ENCODE data around the gene ZNF319.

DNA sequence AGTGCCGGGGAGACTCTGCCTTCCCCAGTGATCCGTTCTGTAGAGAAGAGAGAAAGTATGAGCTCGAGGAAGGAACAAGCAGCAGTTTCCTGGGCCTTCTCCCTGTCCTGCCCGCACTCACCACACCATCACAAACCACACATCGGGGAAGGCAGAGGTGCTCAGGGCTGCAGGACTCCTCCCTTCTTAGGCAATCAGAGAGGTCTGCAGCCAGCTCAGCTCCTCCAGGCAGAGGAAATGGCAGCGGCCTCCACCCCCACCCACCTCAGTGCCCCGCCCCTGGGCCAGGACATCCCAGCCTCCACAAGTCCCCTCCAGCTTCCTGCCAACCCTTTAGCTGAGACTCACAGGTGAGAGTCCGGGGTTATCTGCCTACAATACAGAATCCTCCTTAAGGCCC is 2.0 kb downstream of the ZNF319 start:
- TF ChIP-seq, protein P1, sequence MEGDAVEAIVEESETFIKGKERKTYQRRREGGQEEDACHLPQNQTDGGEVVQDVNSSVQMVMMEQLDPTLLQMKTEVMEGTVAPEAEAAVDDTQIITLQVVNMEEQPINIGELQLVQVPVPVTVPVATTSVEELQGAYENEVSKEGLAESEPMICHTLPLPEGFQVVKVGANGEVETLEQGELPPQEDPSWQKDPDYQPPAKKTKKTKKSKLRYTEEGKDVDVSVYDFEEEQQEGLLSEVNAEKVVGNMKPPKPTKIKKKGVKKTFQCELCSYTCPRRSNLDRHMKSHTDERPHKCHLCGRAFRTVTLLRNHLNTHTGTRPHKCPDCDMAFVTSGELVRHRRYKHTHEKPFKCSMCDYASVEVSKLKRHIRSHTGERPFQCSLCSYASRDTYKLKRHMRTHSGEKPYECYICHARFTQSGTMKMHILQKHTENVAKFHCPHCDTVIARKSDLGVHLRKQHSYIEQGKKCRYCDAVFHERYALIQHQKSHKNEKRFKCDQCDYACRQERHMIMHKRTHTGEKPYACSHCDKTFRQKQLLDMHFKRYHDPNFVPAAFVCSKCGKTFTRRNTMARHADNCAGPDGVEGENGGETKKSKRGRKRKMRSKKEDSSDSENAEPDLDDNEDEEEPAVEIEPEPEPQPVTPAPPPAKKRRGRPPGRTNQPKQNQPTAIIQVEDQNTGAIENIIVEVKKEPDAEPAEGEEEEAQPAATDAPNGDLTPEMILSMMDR (IDR thresholded peaks at IDR 0.05 in 2 of 3, conservative IDR thresholded peaks at IDR 0.05 in 1 of 3; ENCODE audit: control insufficient read depth in 2 of 3, extremely low read depth in 1 of 3, insufficient read depth in 1 of 3, low read depth in 3 of 3, low read length in 3 of 3), result no peak
- TF ChIP-seq TAF1 (IDR thresholded peaks at IDR 0.05; ENCODE audit: borderline replicate concordance, low read depth, low read length) (no peak), EP300 (IDR thresholded peaks at IDR 0.05; ENCODE audit: borderline replicate concordance in 1 of 2, control insufficient read depth in 1 of 2, low read depth in 2 of 2, low read length in 2 of 2) (no peak), POLR2AphosphoS5 (IDR thresholded peaks at IDR 0.05; ENCODE audit: low read length) (no peak), CBX5 (IDR thresholded peaks at IDR 0.05; ENCODE audit: low read depth) (no peak), RCOR1 (conservative IDR thresholded peaks at IDR 0.05; ENCODE audit: low read depth, low read length) (no peak), CEBPB (IDR thresholded peaks at IDR 0.05; ENCODE audit: borderline replicate concordance in 1 of 2, low read depth in 2 of 2, low read length in 2 of 2) (no peak), BHLHE40 (IDR thresholded peaks at IDR 0.05; ENCODE audit: borderline replicate concordance in 1 of 2, low read depth in 2 of 2, low read length in 1 of 2) (no peak), CHD4 (IDR thresholded peaks at IDR 0.05) (no peak)
- TF ChIP-seq, protein P2, sequence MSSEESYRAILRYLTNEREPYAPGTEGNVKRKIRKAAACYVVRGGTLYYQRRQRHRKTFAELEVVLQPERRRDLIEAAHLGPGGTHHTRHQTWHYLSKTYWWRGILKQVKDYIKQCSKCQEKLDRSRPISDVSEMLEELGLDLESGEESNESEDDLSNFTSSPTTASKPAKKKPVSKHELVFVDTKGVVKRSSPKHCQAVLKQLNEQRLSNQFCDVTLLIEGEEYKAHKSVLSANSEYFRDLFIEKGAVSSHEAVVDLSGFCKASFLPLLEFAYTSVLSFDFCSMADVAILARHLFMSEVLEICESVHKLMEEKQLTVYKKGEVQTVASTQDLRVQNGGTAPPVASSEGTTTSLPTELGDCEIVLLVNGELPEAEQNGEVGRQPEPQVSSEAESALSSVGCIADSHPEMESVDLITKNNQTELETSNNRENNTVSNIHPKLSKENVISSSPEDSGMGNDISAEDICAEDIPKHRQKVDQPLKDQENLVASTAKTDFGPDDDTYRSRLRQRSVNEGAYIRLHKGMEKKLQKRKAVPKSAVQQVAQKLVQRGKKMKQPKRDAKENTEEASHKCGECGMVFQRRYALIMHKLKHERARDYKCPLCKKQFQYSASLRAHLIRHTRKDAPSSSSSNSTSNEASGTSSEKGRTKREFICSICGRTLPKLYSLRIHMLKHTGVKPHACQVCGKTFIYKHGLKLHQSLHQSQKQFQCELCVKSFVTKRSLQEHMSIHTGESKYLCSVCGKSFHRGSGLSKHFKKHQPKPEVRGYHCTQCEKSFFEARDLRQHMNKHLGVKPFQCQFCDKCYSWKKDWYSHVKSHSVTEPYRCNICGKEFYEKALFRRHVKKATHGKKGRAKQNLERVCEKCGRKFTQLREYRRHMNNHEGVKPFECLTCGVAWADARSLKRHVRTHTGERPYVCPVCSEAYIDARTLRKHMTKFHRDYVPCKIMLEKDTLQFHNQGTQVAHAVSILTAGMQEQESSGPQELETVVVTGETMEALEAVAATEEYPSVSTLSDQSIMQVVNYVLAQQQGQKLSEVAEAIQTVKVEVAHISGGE (CRISPR knock-in tag; IDR thresholded peaks at IDR 0.05), result no peak

Measured in GM12878 (cell line).